Keratinocyte (primary cell): ENCODE measurements around the gene RFX2. TPM values are rescaled to one million over a fixed set of nuclear protein-coding genes. Genes with fewer than 3 reads are reported as not detected.

ENCODE experiments used
- DNase-seq: peaks from one replicate; pipeline ENCODE4 v3.0.0-alpha.2; 2011; ENCODE audit warnings: low read depth, missing footprints, low spot score
- FAIRE-seq: peaks from 2 replicates; lab custom pipeline; 2011; peaks lifted over from hg19 to GRCh38; lab: Jason Lieb, UNC
- H2AFZ ChIP-seq: 2 replicates; pipeline ENCODE4 v1.6.0; 2012; ENCODE audit warnings: low read length, control low read depth, inconsistent platforms; ENCODE audit not compliant: control insufficient read depth
- H3K27ac ChIP-seq: 2 replicates; pipeline ENCODE4 v1.5.1; 2011; ENCODE audit warnings: low read length; ENCODE audit not compliant: control insufficient read depth, insufficient read depth
- H3K27me3 ChIP-seq: 3 replicates; pipeline ENCODE4 v1.6.0; 2011; ENCODE audit warnings: low read length; ENCODE audit not compliant: control insufficient read depth, insufficient read depth; ENCODE audit errors: extremely low read depth
- H3K36me3 ChIP-seq, 2 experiments: 2 replicates in 1 of 2; 3 replicates in 1 of 2; pipeline ENCODE4 v1.5.1; 2011; ENCODE audit warnings: low read length in 2 of 2, mild to moderate bottlenecking in 1 of 2; ENCODE audit not compliant: control insufficient read depth in 2 of 2, insufficient read depth in 2 of 2; ENCODE audit errors: extremely low read depth in 1 of 2
- H3K4me1 ChIP-seq: 3 replicates; pipeline ENCODE4 v1.5.1; 2011; ENCODE audit warnings: low read length; ENCODE audit not compliant: control insufficient read depth, insufficient read depth; ENCODE audit errors: extremely low read depth
- H3K4me2 ChIP-seq: 3 replicates; pipeline ENCODE4 v1.6.0; 2011; ENCODE audit warnings: low read depth, low read length; ENCODE audit not compliant: control insufficient read depth, insufficient read depth; ENCODE audit errors: extremely low read depth
- H3K4me3 ChIP-seq, 3 experiments: fragments of 200-600 bp in 1 of 3; sonication (generic) in 1 of 3; 2 replicates in 2 of 3; 3 replicates in 1 of 3; pipeline ENCODE4 v1.5.1; 2011 to 2016; ENCODE audit warnings: low read length in 3 of 3, mild to moderate bottlenecking in 3 of 3, control low read depth in 2 of 3, inconsistent platforms in 1 of 3, low read depth in 1 of 3, mixed read lengths in 1 of 3, mixed run types in 1 of 3, moderate library complexity in 1 of 3; ENCODE audit not compliant: control insufficient read depth in 2 of 3, insufficient read depth in 2 of 3; ENCODE audit errors: extremely low read depth in 1 of 3
- H3K79me2 ChIP-seq: 2 replicates; pipeline ENCODE4 v1.6.0; 2012; ENCODE audit warnings: low read length; ENCODE audit not compliant: control insufficient read depth, insufficient read depth
- H3K9ac ChIP-seq: 3 replicates; pipeline ENCODE4 v1.6.0; 2011; ENCODE audit warnings: low read length; ENCODE audit not compliant: control insufficient read depth, insufficient read depth; ENCODE audit errors: extremely low read depth
- H3K9me1 ChIP-seq: 3 replicates; pipeline ENCODE4 v1.6.0; 2011; ENCODE audit warnings: low read length; ENCODE audit not compliant: control insufficient read depth, insufficient read depth; ENCODE audit errors: extremely low read depth
- H3K9me3 ChIP-seq: 2 replicates; pipeline ENCODE4 v1.5.1; 2012; ENCODE audit warnings: low read depth, low read length; ENCODE audit not compliant: control insufficient read depth
- H4K20me1 ChIP-seq: 3 replicates; pipeline ENCODE4 v1.6.0; 2011; ENCODE audit warnings: low read length; ENCODE audit not compliant: control insufficient read depth, insufficient read depth; ENCODE audit errors: extremely low read depth
- CTCF ChIP-seq, 3 experiments: IDR thresholded peaks in 1 of 3; conservative IDR thresholded peaks in 1 of 3; optimal IDR thresholded peaks in 1 of 3; 2 replicates in 2 of 3; 3 replicates in 1 of 3; pipeline versions ENCODE3 to v1.5.1; 2011; ENCODE audit warnings: low read length in 3 of 3, mild to moderate bottlenecking in 3 of 3, moderate library complexity in 2 of 3, control low read depth in 1 of 3, inconsistent platforms in 1 of 3; ENCODE audit not compliant: insufficient read depth in 2 of 3; ENCODE audit errors: extremely low read depth in 1 of 3
- EZH2 ChIP-seq: IDR thresholded peaks from one replicate; pipeline ENCODE4 v1.6.1; 2012; ENCODE audit warnings: inconsistent platforms, mild to moderate bottlenecking, low read length, moderate library complexity
- dilution Hi-C: fragments of 300-500 bp; cut with MboI; formaldehyde crosslinking; loops from one replicate; pipeline ENCODE4 v1.7.0; 2020; ENCODE audit warnings: low sequenced_read_pairs; ENCODE audit not compliant: extremely low pct_ligation_motif_present
- polyA plus RNA-seq, 5 experiments: library from polyadenylated mRNA; depleted of rRNA in 3 of 5; stranded (reverse) in 3 of 5; stranded (forward) in 1 of 5; unstranded in 1 of 5; fragments of >200 nt; gene quantifications; 1 replicate in 1 of 5; 2 replicates in 3 of 5; 3 replicates in 1 of 5; pipeline versions ENCODE4 v1.2.1 to v1.2.3, GENCODE V29; 2011 to 2012; ENCODE audit warnings: missing spikeins in 2 of 5, low read depth in 1 of 5, low replicate concordance in 1 of 5

The RFX2 gene
- polyA plus RNA-seq, 1 donor (not counting 4 experiments of a cell fraction or from before 2014, with no cell fraction given): 5.8 TPM

GRCh38 chr19:5968431-5969373 lies 141.6 kb downstream of the RFX2 start:
- Histone ChIP-seq H3K27me3 (no peaks in the 10 kb centered on the region), H3K36me3 (peaks cover 6 to 29% of the 10 kb centered on the region in 2 experiments), H3K9ac (peak overlapping the region; percentile 66), H3K79me2 (peaks cover 93% of the 10 kb centered on the region), H3K9me1 (peaks cover 9% of the 10 kb centered on the region), H3K4me1 (peaks cover 36% of the 10 kb centered on the region), H3K27ac (peak overlapping the region; percentile 68), H3K4me2 (peak overlapping the region; percentile 75), H2AFZ (no peak overlapping the region), H3K9me3 (no peaks in the 10 kb centered on the region), H3K4me3 (peak overlapping the region in 2 of 3 experiments; percentile 36 to 50), H4K20me1 (peaks cover 60% of the 10 kb centered on the region)
- TF ChIP-seq EZH2 (no peak), CTCF (optimal IDR thresholded peaks at IDR 0.05 in 1 of 3, IDR thresholded peaks at IDR 0.05 in 1 of 3, conservative IDR thresholded peaks at IDR 0.05 in 1 of 3; ENCODE audit: extremely low read depth in 1 of 3, insufficient read depth in 2 of 3, low read length in 3 of 3) (no peak)
- DNase-seq: no peak
- FAIRE-seq: peak; percentile 34
- dilution Hi-C loops: no loop called here

- Histone ChIP-seq H3K9ac (peak overlapping the region; percentile 66), H3K79me2 (peaks cover 93% of the 10 kb centered on the region), H3K4me1 (peaks cover 36% of the 10 kb centered on the region), H4K20me1 (peaks cover 55% of the 10 kb centered on the region), H3K4me3 (peak overlapping the region in 2 of 3 experiments; percentile 4 to 36), H3K27me3 (no peaks in the 10 kb centered on the region), H3K9me1 (peaks cover 9% of the 10 kb centered on the region), H2AFZ (no peak overlapping the region), H3K9me3 (no peaks in the 10 kb centered on the region), H3K4me2 (peak overlapping the region; percentile 75), H3K27ac (peak overlapping the region; percentile 68), H3K36me3 (peaks cover 2 to 22% of the 10 kb centered on the region in 2 experiments)
- DNase-seq (peak; percentile 66), FAIRE-seq (peak; percentile 98)
- dilution Hi-C loops: no loop called here
- TF ChIP-seq CTCF (optimal IDR thresholded peaks at IDR 0.05 in 1 of 3, IDR thresholded peaks at IDR 0.05 in 1 of 3, conservative IDR thresholded peaks at IDR 0.05 in 1 of 3; ENCODE audit: extremely low read depth in 1 of 3, insufficient read depth in 2 of 3, low read length in 3 of 3) (peak; percentile 78 to 91 (median 81)), EZH2 (no peak)
These were observed 142.3 kb downstream of the RFX2 start for GRCh38 chr19:5967994-5968430.
